PC-3 (cell line): ENCODE measurements around the gene PKD1L1. TPM values are rescaled to one million over a fixed set of nuclear protein-coding genes. Genes with fewer than 3 reads are reported as not detected.

ENCODE experiments used
- ATAC-seq: fragments of 200-7000 bp; cut with Tn5 transposase; 2 replicates; pipeline ENCODE4 v1.9.1; 2020; ENCODE audit warnings: mild to moderate bottlenecking, moderate library complexity
- BruUV-seq: library from RNA; stranded (reverse); fragments of 400-500 nt; replicated peaks from 2 replicates; lab custom pipeline; 2021; lab: Mats Ljungman, UMichigan
- CTCF ChIA-PET: fragments of 300-600 bp; sonication (Branson Sonifier 250); formaldehyde crosslinking; loops from one replicate; lab custom pipeline; 2022; ENCODE audit warnings: antibody characterized with exemption; lab: Charles Lee
- POLR2A ChIA-PET: fragments of 300-600 bp; sonication (Branson Sonifier 250); formaldehyde crosslinking; loops from one replicate; lab custom pipeline; 2022; ENCODE audit warnings: antibody characterized with exemption; ENCODE audit not compliant: unreplicated experiment; lab: Charles Lee
- DNase-seq: peaks from one replicate; pipeline ENCODE4 v3.0.0-alpha.2; 2015
- H2AFZ ChIP-seq: fragments of 300-600 bp; sonication (generic); 2 replicates; pipeline ENCODE4 v1.6.0; 2016; ENCODE audit warnings: antibody characterized with exemption, low read length
- H3F3A ChIP-seq: fragments of 300-600 bp; sonication (generic); one replicate; pipeline ENCODE4 v1.6.0; 2017; ENCODE audit warnings: antibody characterized with exemption, low read length, control low read depth, mild to moderate bottlenecking; ENCODE audit not compliant: unreplicated experiment
- H3K27ac ChIP-seq: fragments of 300-600 bp; sonication (generic); 2 replicates; pipeline ENCODE4 v1.5.1; 2016; ENCODE audit warnings: mild to moderate bottlenecking, low read length
- H3K27me3 ChIP-seq: fragments of 300-600 bp; sonication (generic); 2 replicates; pipeline ENCODE4 v1.6.1; 2016; ENCODE audit warnings: low read length, mixed read lengths
- H3K36me3 ChIP-seq: fragments of 300-600 bp; sonication (generic); 2 replicates; pipeline ENCODE4 v1.6.1; 2016; ENCODE audit warnings: low read depth, mixed run types, low read length, mixed read lengths
- H3K4me1 ChIP-seq: fragments of 300-600 bp; sonication (generic); 2 replicates; pipeline ENCODE4 v1.5.1; 2016; ENCODE audit warnings: low read length; ENCODE audit not compliant: insufficient read depth
- H3K4me2 ChIP-seq: fragments of 300-600 bp; sonication (generic); 2 replicates; pipeline ENCODE4 v1.6.0; 2016; ENCODE audit warnings: low read length
- H3K4me3 ChIP-seq: fragments of 300-600 bp; sonication (generic); 2 replicates; pipeline ENCODE4 v1.5.1; 2016; ENCODE audit warnings: mild to moderate bottlenecking, low read length, mixed read lengths
- H3K79me2 ChIP-seq: fragments of 300-600 bp; sonication (generic); 2 replicates; pipeline ENCODE4 v1.6.1; 2017; ENCODE audit warnings: low read length, mixed read lengths
- H3K9ac ChIP-seq: fragments of 300-600 bp; sonication (generic); 2 replicates; pipeline ENCODE4 v1.6.0; 2016; ENCODE audit warnings: mild to moderate bottlenecking, low read length
- H3K9me2 ChIP-seq: fragments of 300-600 bp; sonication (generic); replicated peaks from 2 replicates; pipeline ENCODE4 v1.6.1; 2016; ENCODE audit warnings: mixed run types, low read length, mixed read lengths
- H3K9me3 ChIP-seq: fragments of 300-600 bp; sonication (generic); 2 replicates; pipeline ENCODE4 v1.6.1; 2016; ENCODE audit warnings: low read length, mixed read lengths
- H4K20me1 ChIP-seq: fragments of 300-600 bp; sonication (generic); 2 replicates; pipeline ENCODE4 v1.6.1; 2016; ENCODE audit warnings: low read length, mixed read lengths
- EZH2 ChIP-seq: fragments of 300-600 bp; sonication (generic); IDR thresholded peaks from one replicate; pipeline ENCODE4 v1.6.1; 2017; ENCODE audit warnings: antibody characterized with exemption, mild to moderate bottlenecking, low read length; ENCODE audit not compliant: unreplicated experiment
- EZH2phosphoT487 ChIP-seq: fragments of 300-600 bp; sonication (generic); IDR thresholded peaks from 2 replicates; pipeline ENCODE4 v1.6.1; 2018; ENCODE audit warnings: mild to moderate bottlenecking, antibody characterized with exemption, low read length, borderline replicate concordance
- intact Hi-C: fragments of 100-400 bp; cut with micrococcal nuclease; formaldehyde crosslinking; loops from 2 replicates; pipeline ENCODE4 v1.9.0; 2023
- total RNA-seq: library from RNA; depleted of rRNA; stranded (reverse); fragments of >200 nt; gene quantifications from 2 replicates; pipeline ENCODE4 v1.2.3, GENCODE V29; 2014
- TF ChIP-seq, protein P1 (sequence below): fragments of 300-600 bp; sonication (generic); conservative IDR thresholded peaks from 2 replicates; pipeline ENCODE4 v1.5.1; 2017; ENCODE audit warnings: antibody characterized with exemption, low read depth, mild to moderate bottlenecking, low read length

Gene PKD1L1
- total RNA-seq, 1 experiment from 2014 or later, result 0.04 TPM

DNA sequence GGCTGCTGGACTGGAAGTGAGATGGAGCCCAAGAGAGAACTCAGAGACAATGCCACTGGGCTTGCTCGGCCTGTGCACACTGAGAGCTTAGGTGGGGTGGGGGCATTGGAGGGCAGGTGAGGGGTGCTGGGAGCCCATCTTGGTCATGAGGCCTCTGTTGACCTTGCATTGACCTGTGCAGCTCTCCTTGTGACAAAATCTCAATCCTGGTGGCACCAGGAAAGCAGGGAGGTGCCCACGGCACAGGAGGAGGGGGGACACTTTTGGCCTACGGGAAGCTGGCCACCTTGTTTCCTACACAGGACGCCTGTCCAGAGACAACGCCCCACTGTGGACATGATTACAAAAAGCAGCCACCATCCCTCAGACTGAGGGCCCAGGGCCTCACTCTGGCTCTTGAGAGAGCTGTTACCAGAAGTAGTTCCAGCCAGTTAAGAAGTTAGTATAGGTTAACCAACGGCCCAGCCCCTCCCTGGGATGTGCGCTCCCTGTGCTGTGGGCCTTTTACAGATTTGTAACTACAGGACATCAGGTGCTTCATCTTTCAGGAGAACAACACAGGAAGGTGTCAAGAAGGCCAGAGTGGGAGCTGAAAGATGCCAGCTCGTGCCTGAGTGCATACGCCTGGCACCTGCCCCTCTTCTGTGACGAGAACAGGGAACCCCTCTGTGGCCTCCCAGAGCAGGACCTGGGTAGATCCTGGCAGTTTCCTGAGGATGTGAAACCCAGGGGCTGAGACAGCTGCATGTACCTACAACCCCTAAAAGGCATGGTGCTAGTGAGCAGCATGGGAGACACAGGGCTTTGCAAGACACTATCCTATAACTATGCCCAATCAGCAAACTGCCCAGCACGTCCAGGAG is 10.3 kb downstream of the PKD1L1 start:
- H3K27me3 ChIP-seq, result no peaks in the 10 kb centered on the region
- no peak for TF ChIP-seq EZH2phosphoT487
- no peak for TF ChIP-seq EZH2
- TF ChIP-seq, protein P1, sequence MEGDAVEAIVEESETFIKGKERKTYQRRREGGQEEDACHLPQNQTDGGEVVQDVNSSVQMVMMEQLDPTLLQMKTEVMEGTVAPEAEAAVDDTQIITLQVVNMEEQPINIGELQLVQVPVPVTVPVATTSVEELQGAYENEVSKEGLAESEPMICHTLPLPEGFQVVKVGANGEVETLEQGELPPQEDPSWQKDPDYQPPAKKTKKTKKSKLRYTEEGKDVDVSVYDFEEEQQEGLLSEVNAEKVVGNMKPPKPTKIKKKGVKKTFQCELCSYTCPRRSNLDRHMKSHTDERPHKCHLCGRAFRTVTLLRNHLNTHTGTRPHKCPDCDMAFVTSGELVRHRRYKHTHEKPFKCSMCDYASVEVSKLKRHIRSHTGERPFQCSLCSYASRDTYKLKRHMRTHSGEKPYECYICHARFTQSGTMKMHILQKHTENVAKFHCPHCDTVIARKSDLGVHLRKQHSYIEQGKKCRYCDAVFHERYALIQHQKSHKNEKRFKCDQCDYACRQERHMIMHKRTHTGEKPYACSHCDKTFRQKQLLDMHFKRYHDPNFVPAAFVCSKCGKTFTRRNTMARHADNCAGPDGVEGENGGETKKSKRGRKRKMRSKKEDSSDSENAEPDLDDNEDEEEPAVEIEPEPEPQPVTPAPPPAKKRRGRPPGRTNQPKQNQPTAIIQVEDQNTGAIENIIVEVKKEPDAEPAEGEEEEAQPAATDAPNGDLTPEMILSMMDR, result no peak
- DNase-seq (no peak), ATAC-seq (no peak)
- H4K20me1 ChIP-seq, result no peaks in the 10 kb centered on the region
- POLR2A ChIA-PET, result interaction anchor here (0.5 kb wide), 2 partner anchors 44 to 1662 kb away, joined by 3 read pairs; no protein-coding TSS in a partner anchor
- H3K79me2 ChIP-seq, result no peaks in the 10 kb centered on the region
- no peak overlapping the region for H2AFZ ChIP-seq
- no peak overlapping the region for H3K27ac ChIP-seq
- peaks cover 14% of the 10 kb centered on the region for H3K4me1 ChIP-seq
- CTCF ChIA-PET, result interaction anchor here (0.5 to 1.3 kb wide), 2 partner anchors 141 to 672 kb away, joined by 5 to 8 read pairs; no protein-coding TSS in a partner anchor
- no peak overlapping the region for H3K4me2 ChIP-seq
- H3F3A ChIP-seq, result no peaks in the 10 kb centered on the region
- intact Hi-C loops, result loop anchor here (5.0 kb wide), 1 partner anchor 121 kb away; no protein-coding TSS in a partner anchor
- no peaks in the 10 kb centered on the region for H3K36me3 ChIP-seq
- H3K9me2 ChIP-seq, result no peaks in the 10 kb centered on the region
- H3K9ac ChIP-seq, result no peak overlapping the region
- BruUV-seq, result no TSS peak
- H3K4me3 ChIP-seq, result no peak overlapping the region
- no peaks in the 10 kb centered on the region for H3K9me3 ChIP-seq

DNA sequence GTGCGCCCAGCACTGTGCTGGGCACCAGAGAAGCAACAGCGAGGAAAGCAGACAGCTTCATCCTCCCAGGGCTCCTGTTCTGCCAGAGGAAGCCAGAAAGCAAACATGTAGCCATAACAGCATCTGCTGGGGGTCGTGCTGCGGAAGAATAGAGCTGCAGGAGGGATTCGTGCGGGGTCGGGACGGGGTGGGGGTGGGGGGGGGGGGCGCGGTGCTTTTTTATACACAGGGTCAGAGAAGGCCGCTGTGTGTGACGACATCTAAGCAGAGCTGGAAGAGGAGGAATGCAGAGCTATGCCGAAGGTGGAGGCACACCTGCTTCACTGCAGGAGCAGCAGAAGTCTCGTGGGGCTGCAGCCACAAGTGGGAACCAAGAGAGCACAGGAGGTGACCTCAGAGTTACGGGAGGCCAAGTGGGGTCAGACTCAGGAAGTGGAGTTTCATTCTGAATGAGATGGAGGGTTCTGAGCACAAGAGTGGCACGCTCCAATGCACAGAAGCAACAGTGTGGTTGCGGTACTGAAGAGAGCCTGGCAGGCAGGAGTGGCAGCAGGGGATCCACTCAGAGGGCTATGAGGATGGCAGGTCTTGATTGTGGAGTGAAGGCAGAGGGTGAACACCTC is 11.1 kb downstream of the PKD1L1 start:
- no peak overlapping the region for H3K4me2 ChIP-seq
- H3K4me3 ChIP-seq, result no peak overlapping the region
- no peaks in the 10 kb centered on the region for H3K36me3 ChIP-seq
- no TSS peak for BruUV-seq
- H2AFZ ChIP-seq, result no peak overlapping the region
- H3K79me2 ChIP-seq, result no peaks in the 10 kb centered on the region
- ChIA-PET POLR2A (interaction anchor here (0.5 kb wide), 2 partner anchors 45 to 1661 kb away, joined by 3 read pairs; no protein-coding TSS in a partner anchor), CTCF (no interaction called here)
- H3K4me1 ChIP-seq, result peaks cover 14% of the 10 kb centered on the region
- H3K9ac ChIP-seq, result no peak overlapping the region
- intact Hi-C loops, result loop anchor here (5.0 kb wide), 1 partner anchor 120 kb away; no protein-coding TSS in a partner anchor
- H3K27ac ChIP-seq, result no peak overlapping the region
- H3K9me3 ChIP-seq, result no peaks in the 10 kb centered on the region
- H3K27me3 ChIP-seq, result no peaks in the 10 kb centered on the region
- no peaks in the 10 kb centered on the region for H3F3A ChIP-seq
- TF ChIP-seq, protein P1, result no peak
- no peak for TF ChIP-seq EZH2
- TF ChIP-seq EZH2phosphoT487, result no peak
- H4K20me1 ChIP-seq, result no peaks in the 10 kb centered on the region
- H3K9me2 ChIP-seq, result no peaks in the 10 kb centered on the region
- DNase-seq (no peak), ATAC-seq (no peak)
